Loucy (cell line): Measurements from ENCODE around the gene GDPGP1.

ENCODE experiments used
- H2AFZ ChIP-seq: fragments of 200-600 bp; sonication (generic); 2 replicates; pipeline ENCODE4 v1.6.0; 2016; ENCODE audit warnings: antibody characterized with exemption, mild to moderate bottlenecking, low read length, moderate library complexity
- H3F3A ChIP-seq: fragments of 200-600 bp; 2 replicates; pipeline ENCODE4 v1.6.0; 2016; ENCODE audit warnings: antibody characterized with exemption, low read depth, mild to moderate bottlenecking
- H3K27me3 ChIP-seq: fragments of 200-600 bp; sonication (generic); 2 replicates; pipeline ENCODE4 v1.6.1; 2014; ENCODE audit warnings: low read length, mild to moderate bottlenecking; ENCODE audit not compliant: insufficient read depth, poor library complexity, severe bottlenecking
- H3K36me3 ChIP-seq: fragments of 200-600 bp; sonication (generic); 2 replicates; pipeline ENCODE4 v1.6.1; 2016; ENCODE audit warnings: low read length; ENCODE audit not compliant: insufficient read depth
- H3K4me1 ChIP-seq: fragments of 200-600 bp; sonication (generic); 2 replicates; pipeline ENCODE4 v1.5.1; 2014; ENCODE audit warnings: low read length, mild to moderate bottlenecking; ENCODE audit not compliant: insufficient read depth, poor library complexity, severe bottlenecking
- H3K4me2 ChIP-seq: fragments of 200-600 bp; sonication (generic); 2 replicates; pipeline ENCODE4 v1.6.0; 2014; ENCODE audit warnings: antibody characterized with exemption, low read length, low read depth, mild to moderate bottlenecking; ENCODE audit not compliant: poor library complexity, severe bottlenecking
- H3K4me3 ChIP-seq: fragments of 200-600 bp; sonication (generic); 2 replicates; pipeline ENCODE4 v1.5.1; 2014; ENCODE audit warnings: low read length, mild to moderate bottlenecking, mixed read lengths; ENCODE audit not compliant: poor library complexity, severe bottlenecking
- H3K79me2 ChIP-seq: fragments of 200-600 bp; sonication (generic); 2 replicates; pipeline ENCODE4 v1.6.1; 2014; ENCODE audit warnings: low read length; ENCODE audit not compliant: insufficient read depth
- H3K9ac ChIP-seq: fragments of 200-600 bp; sonication (generic); 2 replicates; pipeline ENCODE4 v1.6.0; 2014; ENCODE audit warnings: mild to moderate bottlenecking, low read depth, low read length, moderate library complexity; ENCODE audit not compliant: poor library complexity, severe bottlenecking
- H3K9me2 ChIP-seq: fragments of 200-600 bp; sonication (generic); replicated peaks from 2 replicates; pipeline ENCODE4 v1.6.1; 2016; ENCODE audit warnings: low read depth, low read length, mixed read lengths
- H3K9me3 ChIP-seq: fragments of 200-600 bp; sonication (generic); 2 replicates; pipeline ENCODE4 v1.6.1; 2014; ENCODE audit warnings: mild to moderate bottlenecking, antibody characterized with exemption, low read length, low read depth; ENCODE audit not compliant: insufficient read depth
- H4K20me1 ChIP-seq: fragments of 200-600 bp; sonication (generic); 2 replicates; pipeline ENCODE4 v1.6.0; 2014; ENCODE audit warnings: antibody characterized with exemption, low read length, mild to moderate bottlenecking; ENCODE audit not compliant: insufficient read depth, poor library complexity, severe bottlenecking
- CTCF ChIP-seq: fragments of 200-600 bp; sonication (generic); conservative IDR thresholded peaks from 2 replicates; pipeline ENCODE4 v1.5.1; 2014; ENCODE audit warnings: mild to moderate bottlenecking, antibody characterized with exemption, low read length
- EZH2phosphoT487 ChIP-seq: fragments of 200-600 bp; IDR thresholded peaks from 2 replicates; pipeline ENCODE4 v1.6.1; 2018; ENCODE audit warnings: antibody characterized with exemption, mild to moderate bottlenecking, moderate library complexity, borderline replicate concordance

The GDPGP1 gene

DNA sequence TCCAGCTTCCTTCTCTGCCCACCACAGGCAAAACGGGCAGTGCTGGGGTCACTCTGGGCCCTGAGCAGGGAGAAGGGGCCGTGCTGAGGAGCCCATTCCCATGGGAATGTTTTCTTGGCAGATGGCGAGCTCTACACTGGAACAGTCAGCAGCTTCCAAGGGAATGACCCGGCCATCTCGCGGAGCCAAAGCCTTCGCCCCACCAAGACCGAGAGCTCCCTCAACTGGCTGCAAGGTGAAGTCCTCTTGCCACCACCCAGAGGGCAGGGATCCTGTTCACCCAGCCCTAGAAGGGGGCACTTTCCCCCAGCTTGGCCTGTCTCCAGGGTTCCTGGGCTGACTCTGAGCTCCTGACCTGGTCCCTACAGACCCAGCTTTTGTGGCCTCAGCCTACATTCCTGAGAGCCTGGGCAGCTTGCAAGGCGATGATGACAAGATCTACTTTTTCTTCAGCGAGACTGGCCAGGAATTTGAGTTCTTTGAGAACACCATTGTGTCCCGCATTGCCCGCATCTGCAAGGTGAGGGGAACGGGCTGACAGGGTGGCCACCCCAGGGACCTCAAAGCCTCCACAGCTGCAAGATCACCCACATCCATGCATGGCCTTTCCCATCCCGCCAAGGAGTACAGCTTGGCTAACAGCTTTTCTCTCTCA is 12.6 kb upstream of the GDPGP1 start:
- Histone ChIP-seq H3K4me2 (no peak overlapping the region), H3K36me3 (peaks cover 33% of the 10 kb centered on the region; the same call in 1 of the 2 replicates)

DNA sequence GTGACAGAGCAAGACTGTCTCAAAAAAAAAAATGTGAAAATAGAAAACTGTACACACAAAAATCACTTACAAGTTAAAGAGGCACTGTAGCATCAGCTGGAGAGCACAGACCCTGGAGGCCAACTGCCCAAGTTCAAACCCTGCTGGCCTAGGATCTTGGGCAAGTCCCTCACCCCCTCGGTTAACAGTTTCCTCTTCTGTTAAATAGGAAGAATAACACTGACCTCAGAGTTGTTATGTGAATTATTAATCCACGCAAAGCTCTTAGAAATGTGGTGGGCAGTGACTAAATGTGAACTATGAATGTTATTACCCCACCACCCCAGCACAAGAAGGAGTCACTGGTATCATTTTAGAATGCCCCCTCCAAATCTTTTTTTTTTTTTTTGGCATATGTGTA is 11.5 kb upstream of the GDPGP1 start:
- no peak overlapping the region for H3K9ac ChIP-seq
- TF ChIP-seq CTCF (no peak), EZH2phosphoT487 (no peak)
- H3K9me2 ChIP-seq = no peaks in the 10 kb centered on the region
- H3K79me2 ChIP-seq = no peaks in the 10 kb centered on the region
- no peaks in the 10 kb centered on the region for H3K9me3 ChIP-seq
- H3K36me3 ChIP-seq = peaks cover 35% of the 10 kb centered on the region; the same call in 1 of the 2 replicates
- no peak overlapping the region for H3K4me3 ChIP-seq
- H3K4me1 ChIP-seq = no peaks in the 10 kb centered on the region
- no peaks in the 10 kb centered on the region for H3F3A ChIP-seq
- H4K20me1 ChIP-seq = no peaks in the 10 kb centered on the region
- H3K27me3 ChIP-seq = no peaks in the 10 kb centered on the region
- no peak overlapping the region for H3K4me2 ChIP-seq
- H2AFZ ChIP-seq = no peak overlapping the region

More for the DNA sequence above, 12.6 kb upstream of the GDPGP1 start:
- no peaks in the 10 kb centered on the region for H4K20me1 ChIP-seq
- no peaks in the 10 kb centered on the region for H3K9me2 ChIP-seq
- no peak overlapping the region for H3K4me3 ChIP-seq
- H3K79me2 ChIP-seq = no peaks in the 10 kb centered on the region
- TF ChIP-seq EZH2phosphoT487 = no peak
- peak; percentile 68 for TF ChIP-seq CTCF
- H3K9ac ChIP-seq = no peak overlapping the region
- no peaks in the 10 kb centered on the region for H3K9me3 ChIP-seq
- no peak overlapping the region for H2AFZ ChIP-seq
- H3K27me3 ChIP-seq = no peaks in the 10 kb centered on the region
- H3F3A ChIP-seq = no peaks in the 10 kb centered on the region
- H3K4me1 ChIP-seq = no peaks in the 10 kb centered on the region

DNA sequence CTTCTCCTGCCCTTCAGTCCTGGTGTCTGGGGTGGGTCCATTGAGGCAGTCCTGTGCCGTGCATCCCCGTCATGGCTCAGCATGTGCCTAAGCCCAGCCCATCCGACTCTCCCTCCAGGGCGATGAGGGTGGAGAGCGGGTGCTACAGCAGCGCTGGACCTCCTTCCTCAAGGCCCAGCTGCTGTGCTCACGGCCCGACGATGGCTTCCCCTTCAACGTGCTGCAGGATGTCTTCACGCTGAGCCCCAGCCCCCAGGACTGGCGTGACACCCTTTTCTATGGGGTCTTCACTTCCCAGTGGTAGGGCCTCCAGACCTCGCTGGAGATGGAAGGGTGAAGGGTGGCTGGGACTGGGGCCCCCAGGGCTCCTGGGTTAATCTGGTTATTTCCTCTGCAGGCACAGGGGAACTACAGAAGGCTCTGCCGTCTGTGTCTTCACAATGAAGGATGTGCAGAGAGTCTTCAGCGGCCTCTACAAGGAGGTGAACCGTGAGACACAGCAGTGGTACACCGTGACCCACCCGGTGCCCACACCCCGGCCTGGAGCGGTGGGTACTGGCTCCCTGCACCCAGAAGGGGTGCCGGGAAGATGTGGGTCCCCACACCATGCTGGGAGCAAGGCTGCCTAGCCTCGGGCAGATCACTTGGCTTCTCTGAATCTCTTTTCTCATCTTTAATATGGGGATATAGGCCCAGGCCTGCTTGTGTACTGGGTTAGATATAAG is 10.4 kb upstream of the GDPGP1 start:
- no peaks in the 10 kb centered on the region for H3K79me2 ChIP-seq
- no peaks in the 10 kb centered on the region for H3F3A ChIP-seq
- H3K4me2 ChIP-seq = no peak overlapping the region
- H3K9ac ChIP-seq = no peak overlapping the region
- H3K9me2 ChIP-seq = no peaks in the 10 kb centered on the region
- H3K36me3 ChIP-seq = peaks cover 46% of the 10 kb centered on the region; the same call in 1 of the 2 replicates
- no peaks in the 10 kb centered on the region for H4K20me1 ChIP-seq
- H3K4me1 ChIP-seq = no peaks in the 10 kb centered on the region
- TF ChIP-seq CTCF (no peak), EZH2phosphoT487 (no peak)
- H2AFZ ChIP-seq = no peak overlapping the region
- H3K9me3 ChIP-seq = no peaks in the 10 kb centered on the region
- no peaks in the 10 kb centered on the region for H3K27me3 ChIP-seq
- H3K4me3 ChIP-seq = no peak overlapping the region
